Stomach (tissue), 4 donors: Measurements from ENCODE around the gene MANF.

Experiments
- CTCF ChIP-seq, 7 experiments: fragments of 450-650 bp in 4 of 7; fragments of 200-600 bp in 3 of 7; sonication (generic) in 3 of 7; IDR thresholded peaks; one replicate each; pipeline ENCODE4 v1.5.1; 2016 to 2019; ENCODE audit warnings: antibody characterized with exemption in 7 of 7, control low read depth in 2 of 7, mild to moderate bottlenecking in 1 of 7
- POLR2A ChIP-seq, 4 donors: fragments of 450-650 bp; IDR thresholded peaks; one replicate each; pipeline ENCODE4 v1.6.1; 2016; ENCODE audit warnings: antibody characterized with exemption in 4 of 4, control low read depth in 2 of 4, mild to moderate bottlenecking in 1 of 4, moderate library complexity in 1 of 4

- no peak for TF ChIP-seq POLR2A (IDR thresholded peaks at IDR 0.05)
- TF ChIP-seq CTCF (IDR thresholded peaks at IDR 0.05) = no peak
Measured at GRCh38 chr3:51392355-51393133, 7.5 kb downstream of the MANF start.
